HG02981 (cell line): ENCODE data around the gene MEI1.
"Not testable (repeated sequence)": the region's sequence is repeated elsewhere in the genome, so short reads cannot be mapped to it uniquely, and the experiment has no call there.

Source experiments
- ATAC-seq: cut with Tn5 transposase; IDR thresholded peaks from one replicate; pipeline ENCODE4 v1.9.1; 2021; ENCODE audit warnings: mild to moderate bottlenecking, moderate library complexity; ENCODE audit not compliant: unreplicated experiment

The MEI1 gene

GRCh38 chr22:41733241-41733640 is 33.9 kb downstream of the MEI1 start:
- not testable (repeated sequence) for ATAC-seq

GRCh38 chr22:41739576-41739975 is 40.3 kb downstream of the MEI1 start:
- no peak for ATAC-seq

- no peak for ATAC-seq
Measured at GRCh38 chr22:41742918-41743317, 43.6 kb downstream of the MEI1 start.

GRCh38 chr22:41745968-41746367 is 46.7 kb downstream of the MEI1 start:
- no peak for ATAC-seq

- peak; percentile 67 for ATAC-seq
Measured at GRCh38 chr22:41746567-41747400, 47.5 kb downstream of the MEI1 start.

- ATAC-seq, result no peak
Measured at GRCh38 chr22:41752011-41752970, 53.0 kb downstream of the MEI1 start.

GRCh38 chr22:41753984-41754383 is 54.7 kb downstream of the MEI1 start:
- ATAC-seq, result no peak

GRCh38 chr22:41757502-41757901 is 58.2 kb downstream of the MEI1 start:
- no peak for ATAC-seq

- no peak for ATAC-seq
Measured at GRCh38 chr22:41758231-41758630, 58.9 kb downstream of the MEI1 start.

GRCh38 chr22:41762980-41763779 is 63.9 kb downstream of the MEI1 start:
- no peak for ATAC-seq

- ATAC-seq, result no peak
Measured at GRCh38 chr22:41766476-41766875, 67.2 kb downstream of the MEI1 start.

- no peak for ATAC-seq
Measured at GRCh38 chr22:41768430-41768829, 69.1 kb downstream of the MEI1 start.

- ATAC-seq, result no peak
Measured at GRCh38 chr22:41770715-41771468, 71.6 kb downstream of the MEI1 start.

- ATAC-seq, result no peak
Measured at GRCh38 chr22:41772198-41772597, 72.9 kb downstream of the MEI1 start.

- no peak for ATAC-seq
Measured at GRCh38 chr22:41772645-41773044, 73.3 kb downstream of the MEI1 start.

- no peak for ATAC-seq
Measured at GRCh38 chr22:41775338-41775737, 76.0 kb downstream of the MEI1 start.

- ATAC-seq, result no peak
Measured at GRCh38 chr22:41775976-41776375, 76.7 kb downstream of the MEI1 start.

GRCh38 chr22:41776381-41776780 is 77.1 kb downstream of the MEI1 start:
- no peak for ATAC-seq

GRCh38 chr22:41777749-41778425 is 78.6 kb downstream of the MEI1 start:
- ATAC-seq, result no peak
